ENCODE results near the gene CKS2. TPM values are rescaled to one million over a fixed set of nuclear protein-coding genes. Genes with fewer than 3 reads are reported as not detected.

The CKS2 gene
- total and polyA plus RNA-seq, 2 experiments from 2014 or later: 512 to 1,783 TPM

GRCh38 chr9:89345476-89345875, 34.5 kb downstream of the CKS2 start:
- H3K4me3 Mint-ChIP-seq: no peak overlapping the region
- Histone ChIP-seq H3K27ac (ENCODE audit: low read depth) (no peak overlapping the region), H3K4me2 (no peak overlapping the region), H3K4me1 (ENCODE audit: insufficient read depth) (no peaks in the 10 kb centered on the region), H3K36me3 (ENCODE audit: insufficient read depth) (peaks cover 48% of the 10 kb centered on the region), H4K20me1 (replicated peaks; ENCODE audit: insufficient read depth) (peaks cover 17% of the 10 kb centered on the region), H3K9me2 (ENCODE audit: insufficient read depth) (no peaks in the 10 kb centered on the region), H3K4me3 (no peak overlapping the region), H3K27me3 (ENCODE audit: insufficient read depth) (no peaks in the 10 kb centered on the region), H3F3A (replicated peaks; ENCODE audit: low read depth) (no peaks in the 10 kb centered on the region), H2AFZ (no peak overlapping the region), H3K79me2 (replicated peaks; ENCODE audit: insufficient read depth) (peaks cover 11% of the 10 kb centered on the region)
- H3K4me1 Mint-ChIP-seq: no peaks in the 10 kb centered on the region
- H3K27ac Mint-ChIP-seq: no peak overlapping the region
- TF ChIP-seq CTCF (conservative IDR thresholded peaks at IDR 0.05; ENCODE audit: low read depth in 2 of 2): no peak
- H3K27me3 Mint-ChIP-seq (ENCODE audit: insufficient read depth, low read depth, poor library complexity): peaks cover 2% of the 10 kb centered on the region
- peaks cover 93% of the 10 kb centered on the region for H3K36me3 Mint-ChIP-seq (ENCODE audit: low read depth)
- ATAC-seq (no peak), DNase-seq (ENCODE audit: low spot score) (no peak)
- no peaks in the 10 kb centered on the region for H3K9me3 Mint-ChIP-seq

GRCh38 chr9:89346696-89347095, 35.7 kb downstream of the CKS2 start:
- Histone ChIP-seq H3K4me1 (ENCODE audit: insufficient read depth) (no peaks in the 10 kb centered on the region), H2AFZ (no peak overlapping the region), H4K20me1 (replicated peaks; ENCODE audit: insufficient read depth) (peaks cover 17% of the 10 kb centered on the region), H3K36me3 (ENCODE audit: insufficient read depth) (peaks cover 46% of the 10 kb centered on the region), H3F3A (replicated peaks; ENCODE audit: low read depth) (no peaks in the 10 kb centered on the region), H3K9me2 (ENCODE audit: insufficient read depth) (no peaks in the 10 kb centered on the region), H3K79me2 (replicated peaks; ENCODE audit: insufficient read depth) (peaks cover 11% of the 10 kb centered on the region), H3K27me3 (ENCODE audit: insufficient read depth) (no peaks in the 10 kb centered on the region), H3K4me2 (no peak overlapping the region), H3K27ac (ENCODE audit: low read depth) (no peak overlapping the region), H3K4me3 (no peak overlapping the region)
- Mint-ChIP-seq H3K27me3 (ENCODE audit: insufficient read depth, low read depth, poor library complexity) (peaks cover 2% of the 10 kb centered on the region), H3K4me3 (no peak overlapping the region), H3K9me3 (no peaks in the 10 kb centered on the region), H3K36me3 (ENCODE audit: low read depth) (peaks cover 93% of the 10 kb centered on the region), H3K27ac (no peak overlapping the region), H3K4me1 (no peaks in the 10 kb centered on the region)
- ATAC-seq (no peak), DNase-seq (ENCODE audit: low spot score) (no peak)
- no peak for TF ChIP-seq STAT1 (IDR thresholded peaks at IDR 0.05; ENCODE audit: unreplicated experiment)
- TF ChIP-seq ZNF114 (CRISPR knock-in tag; IDR thresholded peaks at IDR 0.05): no peak
- no peak for TF ChIP-seq NANOG (IDR thresholded peaks at IDR 0.05; ENCODE audit: borderline replicate concordance)
- no peak for TF ChIP-seq REST (IDR thresholded peaks at IDR 0.05; ENCODE audit: unreplicated experiment)
- TF ChIP-seq EZH2phosphoT487 (IDR thresholded peaks at IDR 0.05; ENCODE audit: unreplicated experiment): no peak
- no peak for TF ChIP-seq CTCF (conservative IDR thresholded peaks at IDR 0.05; ENCODE audit: low read depth in 2 of 2)
- no peak for TF ChIP-seq POLR2AphosphoS5 (IDR thresholded peaks at IDR 0.05; ENCODE audit: low read depth)
- no peak for TF ChIP-seq EZH2 (IDR thresholded peaks at IDR 0.05; ENCODE audit: low read depth, unreplicated experiment)
